NCI-H2196 (cell line): ENCODE results near the gene UFSP1.

Experiments used
- DNase-seq: peaks from one replicate; lab custom pipeline; 2025; ENCODE audit not compliant: unreplicated experiment; lab: John Stamatoyannopoulos, UW

The UFSP1 gene

GRCh38 chr7:100882785-100883526 is 6.6 kb downstream of the UFSP1 start:
- DNase-seq = no peak

GRCh38 chr7:100882201-100882600 is 7.3 kb downstream of the UFSP1 start:
- no peak for DNase-seq

DNA sequence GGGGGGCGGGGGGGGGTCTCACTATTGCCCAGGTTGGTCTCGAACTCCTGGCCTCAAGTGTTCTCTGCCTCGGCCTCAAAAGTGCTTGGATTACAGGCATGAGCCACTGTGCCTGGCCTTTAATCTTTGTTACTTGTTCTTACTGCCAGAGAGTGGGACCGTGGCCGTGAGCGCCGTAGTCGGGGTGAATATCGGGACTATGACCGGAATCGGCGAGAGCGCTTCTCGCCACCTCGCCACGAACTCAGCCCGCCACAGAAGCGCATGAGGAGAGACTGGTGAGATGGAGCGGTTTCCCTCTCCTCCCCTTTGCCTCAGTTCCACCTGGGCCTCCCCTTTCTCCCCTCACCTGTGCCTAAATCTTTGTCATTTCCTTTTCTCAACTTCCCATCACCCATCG is 8.4 kb downstream of the UFSP1 start:
- no peak for DNase-seq

DNA sequence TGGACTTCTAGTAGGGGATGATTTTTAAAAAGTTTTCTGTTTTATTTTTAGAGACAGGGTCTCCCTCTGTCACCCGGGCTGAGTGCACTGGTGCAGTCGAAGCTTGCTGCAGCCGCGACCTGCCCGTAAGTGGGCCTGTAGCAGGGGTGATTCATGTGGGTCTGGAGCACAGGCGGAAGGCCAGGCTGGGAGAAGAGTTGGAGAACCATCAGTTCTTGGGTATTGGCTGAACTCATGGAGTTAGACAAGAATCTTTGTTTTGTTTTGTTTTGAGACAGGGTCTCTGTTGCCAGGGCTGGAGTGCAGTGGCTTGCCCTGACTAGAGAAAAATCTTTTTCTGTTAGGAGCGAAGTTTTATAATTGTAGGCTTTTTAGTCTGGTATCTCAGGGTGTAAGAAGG is 8.9 kb downstream of the UFSP1 start:
- DNase-seq = no peak

DNA sequence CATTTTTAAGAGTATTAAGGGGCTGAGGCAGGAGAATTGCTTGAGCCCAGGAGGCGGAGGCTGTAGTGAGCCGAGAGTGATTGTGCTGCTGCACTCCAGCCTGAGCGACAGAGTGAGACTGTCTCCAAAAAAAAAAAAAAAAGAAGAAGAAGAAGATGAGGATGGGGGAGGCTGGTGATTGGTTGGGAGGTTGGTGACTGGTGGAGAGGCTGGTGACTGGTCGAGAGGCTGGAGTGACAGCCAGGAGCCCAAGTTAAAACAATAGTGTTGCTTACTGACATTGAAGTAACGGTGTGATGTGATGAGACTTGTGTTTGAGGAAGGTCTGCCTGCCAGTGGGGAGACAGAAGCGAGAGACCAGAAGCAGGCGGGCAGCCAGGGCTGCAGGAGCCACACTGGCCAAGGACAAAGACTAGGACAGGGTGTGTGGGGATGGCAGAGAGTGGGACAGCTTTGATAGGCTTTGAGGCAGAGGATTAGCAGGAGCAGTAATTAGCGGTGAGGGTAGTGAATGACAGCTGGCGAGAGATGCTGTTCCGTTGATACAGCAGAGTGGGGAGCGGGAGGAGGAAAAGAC is 9.7 kb downstream of the UFSP1 start:
- no peak for DNase-seq

- no peak for DNase-seq
Measured at GRCh38 chr7:100878685-100879084, 10.8 kb downstream of the UFSP1 start.

- no peak for DNase-seq
Measured at GRCh38 chr7:100878013-100878412, 11.5 kb downstream of the UFSP1 start.

GRCh38 chr7:100875356-100875751 is 14.2 kb downstream of the UFSP1 start:
- DNase-seq = no peak

DNA sequence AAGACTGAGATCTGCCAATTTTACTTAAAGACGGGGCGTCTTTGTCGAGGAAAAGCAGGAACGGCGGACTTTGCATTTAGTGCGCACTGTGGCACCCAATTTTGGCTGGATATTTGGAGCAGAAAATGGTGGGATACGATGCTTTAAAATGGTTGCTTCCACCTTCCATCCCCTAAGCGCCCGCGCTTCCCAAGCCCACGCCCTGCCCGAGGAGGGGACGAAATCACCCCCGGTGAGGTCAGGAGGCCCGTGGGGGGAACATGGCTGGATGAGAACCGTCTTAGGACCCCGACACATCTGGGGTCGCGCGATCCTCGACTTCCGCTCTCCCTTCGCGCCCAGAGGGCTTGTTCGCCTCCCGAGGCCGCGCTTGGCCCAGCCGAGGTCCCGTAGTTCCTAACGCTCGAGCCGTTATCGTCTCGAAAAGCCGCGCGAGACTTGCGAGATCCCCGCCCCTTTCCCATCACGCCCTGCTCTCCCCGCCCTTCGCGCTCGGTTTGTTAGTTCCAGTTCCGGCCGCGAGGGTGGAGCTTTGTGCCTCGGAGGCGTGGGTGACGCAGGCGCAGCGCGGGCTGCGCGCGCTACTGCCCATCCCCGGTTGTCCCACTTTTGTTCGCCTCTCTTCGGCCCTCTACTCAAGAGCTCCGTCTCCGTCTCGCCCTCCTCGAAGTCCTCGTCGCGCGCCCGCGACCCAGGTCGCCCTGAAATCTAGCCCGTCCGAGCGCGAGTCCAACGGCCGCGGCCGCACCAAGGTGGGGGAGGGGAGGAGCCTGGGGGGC is 14.7 kb downstream of the UFSP1 start, which contains the start of gene SRRT:
TSS of gene SRRT (plus strand) at position 527 of the 779 bp plus-strand sequence. CDS start 488 bp downstream, outside the sequence.
- peak; percentile 99 for DNase-seq

DNA sequence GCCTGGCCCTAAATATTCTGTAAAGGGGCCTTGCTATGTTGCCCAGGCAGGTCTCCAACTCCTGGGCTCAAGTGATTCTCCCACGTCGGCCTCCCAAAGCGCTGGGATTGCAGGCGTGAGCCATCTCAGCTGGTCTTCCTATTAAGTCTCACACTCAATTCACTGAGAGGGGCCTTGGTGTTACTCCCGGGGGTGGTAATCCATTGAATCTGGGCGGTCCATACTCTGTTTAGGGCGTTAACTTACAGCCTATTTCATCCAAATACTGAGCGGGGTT is 15.3 kb downstream of the UFSP1 start:
- DNase-seq = no peak

- no peak for DNase-seq
Measured at GRCh38 chr7:100873599-100874299, 15.8 kb downstream of the UFSP1 start.

- DNase-seq = no peak
Measured at GRCh38 chr7:100867776-100868485, 21.6 kb downstream of the UFSP1 start.

GRCh38 chr7:100867040-100867775 is 22.3 kb downstream of the UFSP1 start, which contains the start of gene TRIP6:
TSS of gene TRIP6 (plus strand) at chr7:100867387. CDS start at chr7:100867498, 111 bp downstream.
- DNase-seq = no peak

DNA sequence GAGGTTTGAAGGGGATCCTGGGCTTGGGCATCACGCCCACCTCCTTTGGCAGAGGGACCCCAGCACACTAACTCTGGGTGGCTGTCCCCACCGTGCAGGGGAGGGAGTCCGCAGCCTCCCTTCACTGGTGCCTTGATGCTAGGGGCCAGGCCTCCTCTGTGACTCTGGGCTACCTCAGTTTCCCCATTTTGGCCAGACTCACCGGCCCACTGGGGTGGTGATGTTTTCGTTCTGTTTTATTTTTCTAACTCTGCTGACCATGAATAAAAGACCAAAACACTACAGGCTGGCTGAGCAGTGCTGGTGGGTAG is 22.8 kb downstream of the UFSP1 start:
- no peak for DNase-seq

DNA sequence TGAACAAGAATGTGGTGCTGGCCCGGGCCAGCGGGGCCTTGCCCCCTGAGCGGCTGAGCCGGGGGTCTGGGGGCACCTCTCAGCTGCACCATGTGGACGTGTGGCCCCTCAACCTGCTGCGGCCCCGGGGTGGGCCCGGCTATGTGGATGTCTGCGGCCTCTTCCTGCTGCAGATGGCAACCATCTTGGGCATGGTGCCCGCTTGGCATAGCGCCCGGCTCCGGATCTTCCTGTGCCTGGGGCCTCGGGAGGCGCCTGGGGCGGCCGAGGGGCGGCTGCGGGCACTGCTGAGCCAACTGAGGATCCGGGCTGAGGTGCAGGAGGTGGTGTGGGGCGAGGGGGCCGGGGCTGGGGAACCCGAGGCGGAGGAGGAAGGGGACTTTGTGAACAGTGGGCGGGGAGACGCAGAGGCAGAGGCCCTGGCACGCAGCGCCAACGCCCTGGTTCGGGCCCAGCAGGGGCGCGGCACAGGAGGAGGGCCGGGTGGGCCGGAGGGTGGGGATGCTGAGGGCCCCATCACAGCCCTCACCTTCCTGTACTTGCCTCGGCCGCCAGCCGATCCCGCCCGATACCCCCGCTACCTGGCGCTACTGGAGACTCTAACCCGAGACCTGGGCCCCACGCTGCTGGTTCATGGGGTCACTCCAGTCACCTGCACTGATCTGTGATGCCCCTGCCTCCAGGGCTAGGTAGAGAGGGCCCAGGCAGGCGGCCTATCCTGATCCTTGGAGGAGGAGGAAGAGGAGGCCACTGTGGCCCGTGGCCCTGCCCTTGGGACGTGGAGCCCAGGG is 23.4 kb downstream of the UFSP1 start:
- peak; percentile 81 for DNase-seq

DNA sequence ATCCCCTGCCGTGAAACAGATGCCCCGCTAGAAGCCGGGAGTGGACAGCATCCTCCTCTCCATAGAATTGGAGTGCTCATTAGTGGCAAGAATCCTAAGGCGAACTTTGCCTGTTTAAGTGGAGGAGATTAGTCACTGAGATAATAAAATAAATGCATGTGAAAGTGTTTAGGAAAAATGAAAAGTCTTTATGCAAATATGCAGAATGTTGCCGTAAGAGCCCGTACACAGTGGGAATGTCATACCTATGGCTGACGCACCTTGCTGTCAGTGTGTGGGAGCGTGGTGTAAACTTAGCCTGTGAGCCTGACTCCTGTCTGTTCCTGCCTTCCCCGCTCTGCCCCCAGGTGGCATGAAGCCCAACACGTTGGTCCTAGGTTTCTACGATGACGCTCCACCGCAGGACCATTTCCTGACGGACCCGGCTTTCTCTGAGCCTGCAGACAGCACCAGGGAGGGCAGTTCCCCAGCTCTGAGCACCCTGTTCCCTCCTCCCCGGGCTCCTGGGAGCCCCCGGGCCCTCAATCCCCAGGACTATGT is 24.1 kb downstream of the UFSP1 start:
- DNase-seq = peak; percentile 16

GRCh38 chr7:100864263-100864845 is 25.2 kb downstream of the UFSP1 start:
- no peak for DNase-seq

DNA sequence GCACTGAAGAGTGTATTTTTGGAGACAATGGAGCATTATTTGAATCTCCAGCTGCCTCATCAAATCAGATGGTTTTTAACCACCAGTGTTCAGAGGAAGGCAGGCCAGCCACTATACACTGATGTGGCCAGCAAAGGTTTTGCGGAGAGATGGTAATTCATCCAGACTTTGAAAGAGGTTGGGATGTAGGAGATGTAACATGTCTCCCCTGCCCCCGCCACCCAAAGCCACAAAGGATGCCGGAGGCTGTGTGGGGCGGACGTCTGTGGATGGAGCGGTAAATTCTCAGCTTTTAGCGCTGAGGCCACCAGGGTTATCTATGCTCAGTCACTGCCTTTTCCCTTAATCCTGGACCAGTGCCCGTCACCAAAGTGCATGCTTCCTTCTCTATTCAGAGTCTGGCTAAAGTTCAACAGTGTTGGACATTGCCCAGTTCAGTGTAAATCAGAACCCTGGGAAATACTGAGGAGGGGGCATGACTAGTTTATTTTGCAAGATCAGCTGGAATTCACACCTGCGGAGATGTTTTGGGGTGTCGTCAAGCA is 26.0 kb downstream of the UFSP1 start:
- DNase-seq = peak; percentile 44

DNA sequence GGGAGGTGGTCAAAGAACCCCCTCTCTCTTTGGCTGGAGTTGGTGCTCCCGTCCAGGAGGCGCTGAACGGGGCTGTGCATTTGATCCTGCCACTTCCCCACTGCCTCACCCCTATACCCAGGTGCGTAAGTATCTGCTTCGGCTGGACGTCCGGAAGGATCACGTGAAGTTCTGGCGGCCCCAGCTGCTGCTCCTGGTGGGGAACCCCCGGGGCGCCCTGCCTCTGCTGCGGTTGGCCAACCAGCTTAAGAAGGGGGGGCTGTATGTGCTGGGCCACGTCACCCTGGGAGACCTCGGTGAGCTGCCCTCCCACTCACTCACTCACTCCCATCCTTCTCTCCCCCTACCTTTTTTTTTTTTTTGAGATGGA is 27.9 kb downstream of the UFSP1 start:
- DNase-seq = no peak
